Stomach (tissue), 4 donors: ENCODE results near the gene RPS13.

ENCODE experiments used
- CTCF ChIP-seq, 7 experiments: fragments of 450-650 bp in 4 of 7; fragments of 200-600 bp in 3 of 7; sonication (generic) in 3 of 7; IDR thresholded peaks; one replicate each; pipeline ENCODE4 v1.5.1; 2016 to 2019; ENCODE audit warnings: antibody characterized with exemption in 7 of 7, control low read depth in 2 of 7, mild to moderate bottlenecking in 1 of 7
- EP300 ChIP-seq: sonication (generic); formaldehyde crosslinking; IDR thresholded peaks from one replicate; pipeline ENCODE4 v1.6.1; 2017; ENCODE audit warnings: antibody characterized with exemption
- POLR2A ChIP-seq, 4 donors: fragments of 450-650 bp; IDR thresholded peaks; one replicate each; pipeline ENCODE4 v1.6.1; 2016; ENCODE audit warnings: antibody characterized with exemption in 4 of 4, control low read depth in 2 of 4, mild to moderate bottlenecking in 1 of 4, moderate library complexity in 1 of 4
- POLR2AphosphoS5 ChIP-seq, 3 donors: sonication (generic); formaldehyde crosslinking; IDR thresholded peaks; one replicate each; pipeline ENCODE4 v1.6.1; 2016; ENCODE audit warnings: antibody characterized with exemption in 3 of 3

- no peak for TF ChIP-seq POLR2A (IDR thresholded peaks at IDR 0.05)
- TF ChIP-seq CTCF (IDR thresholded peaks at IDR 0.05), result no peak
- TF ChIP-seq POLR2AphosphoS5 (IDR thresholded peaks at IDR 0.05), result no peak
- TF ChIP-seq EP300, result no peak
These were observed 789 bp downstream of the RPS13 start for GRCh38 chr11:17076517-17077239.
